Kasumi-1 (cell line): ENCODE measurements around the gene USF2.

ENCODE experiments used
- DNase-seq, 2 experiments: peaks; one replicate each; lab custom pipeline; 2025; lab: John Stamatoyannopoulos, UW

The USF2 gene

GRCh38 chr19:35299523-35300338 lies 31.0 kb downstream of the USF2 start:
- no peak for DNase-seq

- no peak for DNase-seq
These were observed 31.5 kb downstream of the USF2 start for GRCh38 chr19:35300339-35300649.

GRCh38 chr19:35301961-35302360 lies 33.2 kb downstream of the USF2 start:
- DNase-seq = no peak

GRCh38 chr19:35302446-35302845 lies 33.7 kb downstream of the USF2 start:
- DNase-seq = no peak

- DNase-seq = no peak
These were observed 34.7 kb downstream of the USF2 start for GRCh38 chr19:35303357-35303915.

GRCh38 chr19:35304036-35304435 lies 35.3 kb downstream of the USF2 start:
- no peak for DNase-seq

GRCh38 chr19:35305181-35305580 lies 36.4 kb downstream of the USF2 start:
- no peak for DNase-seq

GRCh38 chr19:35306473-35307246 lies 37.9 kb downstream of the USF2 start:
- peak; percentile 45 to 50 for DNase-seq

GRCh38 chr19:35307931-35308330 lies 39.2 kb downstream of the USF2 start:
- DNase-seq = no peak

GRCh38 chr19:35308910-35309309 lies 40.1 kb downstream of the USF2 start:
- DNase-seq = no peak

- no peak for DNase-seq
These were observed 40.9 kb downstream of the USF2 start for GRCh38 chr19:35309481-35310279.

GRCh38 chr19:35310331-35310730 lies 41.6 kb downstream of the USF2 start:
- no peak for DNase-seq

- no peak for DNase-seq
These were observed 42.2 kb downstream of the USF2 start for GRCh38 chr19:35310811-35311465.

- no peak for DNase-seq
These were observed 43.3 kb downstream of the USF2 start for GRCh38 chr19:35311901-35312665.

- DNase-seq = no peak
These were observed 44.8 kb downstream of the USF2 start for GRCh38 chr19:35313587-35313986.

GRCh38 chr19:35314031-35314430 lies 45.3 kb downstream of the USF2 start:
- no peak for DNase-seq

- DNase-seq = no peak
These were observed 46.2 kb downstream of the USF2 start for GRCh38 chr19:35314858-35315470.

GRCh38 chr19:35315883-35316282 lies 47.1 kb downstream of the USF2 start:
- DNase-seq = no peak

GRCh38 chr19:35316560-35316959 lies 47.8 kb downstream of the USF2 start:
- no peak for DNase-seq

- DNase-seq = no peak
These were observed 48.8 kb downstream of the USF2 start for GRCh38 chr19:35317464-35318043.
